DOHH2 (cell line): ENCODE results near the gene TRIM38.

Experiments
- CTCF ChIP-seq: fragments of 200-600 bp; sonication (generic); IDR thresholded peaks from one replicate; pipeline ENCODE4 v1.5.1; 2014; ENCODE audit warnings: antibody characterized with exemption, mild to moderate bottlenecking, low read depth, low read length; ENCODE audit not compliant: poor library complexity, severe bottlenecking
- EZH2phosphoT487 ChIP-seq: fragments of 200-600 bp; sonication (generic); IDR thresholded peaks from 2 replicates; pipeline ENCODE4 v1.6.1; 2017; ENCODE audit warnings: borderline replicate concordance, mild to moderate bottlenecking, antibody characterized with exemption, low read length, moderate library complexity, mixed read lengths

GRCh38 chr6:25950297-25950696 is 12.3 kb upstream of the TRIM38 start:
- TF ChIP-seq CTCF (no peak), EZH2phosphoT487 (no peak)
